Stimulated activated CD8-positive, alpha-beta memory T cell treated with anti-CD3 and anti-CD28 coated beads, Interleukin-7, amount 100 ng/mL, for 24 hours (primary cell): ENCODE data around the gene HTR3D.
"Not testable (repeated sequence)": the region's sequence is repeated elsewhere in the genome, so short reads cannot be mapped to it uniquely, and the experiment has no call there.

Experiments
- DNase-seq: peaks from one replicate; pipeline ENCODE4 v3.0.0-alpha.2; 2020; ENCODE audit warnings: low read depth

The HTR3D gene

GRCh38 chr3:184031187-184031792, at the start of gene HTR3D:
TSS of gene HTR3D (plus strand) at chr3:184031742. CDS start at chr3:184031742, 0 bp downstream.
- DNase-seq = no peak

GRCh38 chr3:183981990-183982644, 49.4 kb upstream of the HTR3D start:
- no peak for DNase-seq

- DNase-seq = no peak
Measured at GRCh38 chr3:183984127-183984740, 47.3 kb upstream of the HTR3D start.

- no peak for DNase-seq
Measured at GRCh38 chr3:183984749-183985729, 46.5 kb upstream of the HTR3D start.

GRCh38 chr3:183987000-183987600, 44.4 kb upstream of the HTR3D start:
- DNase-seq = no peak

GRCh38 chr3:183988216-183988790, 43.2 kb upstream of the HTR3D start:
- no peak for DNase-seq

GRCh38 chr3:183991403-183991802, 40.1 kb upstream of the HTR3D start:
- no peak for DNase-seq

- DNase-seq = no peak
Measured at GRCh38 chr3:184001761-184002160, 29.8 kb upstream of the HTR3D start.

GRCh38 chr3:184002469-184002868, 29.1 kb upstream of the HTR3D start:
- DNase-seq = no peak

GRCh38 chr3:184003187-184003967, 28.2 kb upstream of the HTR3D start:
- no peak for DNase-seq

GRCh38 chr3:184004476-184004875, 27.1 kb upstream of the HTR3D start:
- no peak for DNase-seq

- no peak for DNase-seq
Measured at GRCh38 chr3:184005941-184006507, 25.5 kb upstream of the HTR3D start.

- DNase-seq = not testable (repeated sequence)
Measured at GRCh38 chr3:184007143-184007813, 24.3 kb upstream of the HTR3D start.

GRCh38 chr3:184008161-184008560, 23.4 kb upstream of the HTR3D start:
- no peak for DNase-seq

GRCh38 chr3:184011230-184011876, 20.2 kb upstream of the HTR3D start:
- DNase-seq = no peak

GRCh38 chr3:184011937-184012889, 19.3 kb upstream of the HTR3D start:
- DNase-seq = no peak

- no peak for DNase-seq
Measured at GRCh38 chr3:184015381-184016019, 16.0 kb upstream of the HTR3D start.

GRCh38 chr3:184016169-184016570, 15.4 kb upstream of the HTR3D start:
- no peak for DNase-seq
